Stimulated activated CD4-positive, alpha-beta T cell treated with anti-CD3 and anti-CD28 coated beads, TNF-alpha, amount 100 ng/mL, for 1 hour (primary cell): Measurements from ENCODE around the gene TAF10.
A peak's percentile ranks its signal among the peaks of the same experiment; 100 is the strongest.

Source experiments
- DNase-seq, 3 donors: peaks; one replicate each; pipeline ENCODE4 v3.0.0-alpha.2; 2020; ENCODE audit warnings: low read depth in 3 of 3, low spot score in 1 of 3

Gene TAF10

DNA sequence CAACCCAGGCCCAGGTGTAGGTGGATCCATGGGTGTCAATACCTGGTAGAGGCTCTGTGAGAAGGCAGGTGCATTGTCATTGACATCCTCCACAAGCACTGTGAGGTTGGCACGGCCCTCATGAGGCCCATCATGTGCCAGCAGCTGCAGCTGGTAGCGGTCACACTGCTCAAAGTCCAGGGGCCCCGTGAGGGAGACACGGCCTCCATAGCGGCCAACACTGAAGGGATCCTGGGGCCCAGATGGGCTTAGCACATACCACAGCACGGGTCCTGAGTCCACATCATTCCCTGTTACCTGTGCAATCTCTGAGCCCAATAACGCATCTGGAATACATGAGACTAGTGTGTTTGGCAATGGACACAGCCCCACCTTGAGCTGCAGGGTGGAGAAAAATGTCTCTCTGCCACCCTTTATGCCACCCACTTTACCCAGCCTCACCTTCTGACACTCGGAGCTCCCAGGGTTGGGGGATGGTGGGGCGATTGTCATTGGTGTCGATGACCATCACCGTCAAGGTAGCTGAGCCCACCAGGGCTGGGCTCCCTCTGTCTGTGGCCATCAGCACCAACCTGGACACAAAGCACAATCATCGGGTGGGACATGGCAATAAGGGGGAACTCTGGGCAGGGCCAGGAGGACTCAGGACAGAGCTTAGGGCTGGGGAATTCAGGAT lies 13.3 kb upstream of the TAF10 start:
- no peak for DNase-seq

DNA sequence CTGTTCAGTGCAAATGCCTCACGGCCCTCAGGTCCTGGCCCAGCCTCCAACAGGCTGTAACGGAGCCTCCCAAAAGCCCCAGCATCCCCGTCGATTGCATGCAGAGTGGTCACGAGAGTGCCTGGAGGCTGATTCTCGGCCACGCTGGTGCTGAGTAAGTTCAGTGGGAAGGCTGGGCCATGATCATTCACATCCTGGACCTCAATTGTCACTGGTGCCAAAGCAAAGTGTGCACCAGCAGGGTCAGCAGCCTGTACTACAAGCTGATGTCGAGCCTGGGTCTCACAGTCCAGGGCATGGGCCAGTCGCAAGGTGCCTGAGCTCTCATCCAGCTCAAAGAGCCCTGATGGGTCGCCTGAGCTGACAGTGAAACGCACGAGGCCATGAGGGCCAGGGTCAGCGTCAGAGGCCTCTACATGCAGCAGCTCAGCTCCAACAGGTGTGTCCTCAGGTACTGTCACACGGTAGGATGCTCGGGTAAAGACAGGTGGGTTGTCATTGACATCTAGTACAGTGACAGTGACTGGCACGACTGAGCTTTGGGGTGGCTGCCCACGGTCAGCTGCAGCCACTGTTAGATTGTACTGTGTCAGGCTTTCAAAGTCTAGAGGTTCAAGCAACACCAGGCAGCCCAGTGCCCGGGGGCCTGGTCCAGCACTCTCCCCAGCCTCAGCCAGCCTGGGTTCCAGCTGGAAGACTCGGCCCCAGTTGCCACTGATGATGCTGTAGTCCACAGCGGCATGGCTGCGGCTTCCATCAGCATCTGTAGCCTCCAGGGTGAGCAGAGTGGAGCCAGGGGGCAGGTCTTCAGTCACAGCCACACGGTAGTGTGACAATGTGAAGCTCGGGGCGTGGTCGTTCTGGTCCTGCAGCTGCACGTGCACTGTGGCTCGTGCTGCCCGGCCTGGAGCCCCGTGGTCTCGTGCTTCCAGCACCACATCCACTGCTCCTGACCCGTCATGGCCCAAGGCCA lies 11.7 kb upstream of the TAF10 start:
- DNase-seq, result no peak

DNA sequence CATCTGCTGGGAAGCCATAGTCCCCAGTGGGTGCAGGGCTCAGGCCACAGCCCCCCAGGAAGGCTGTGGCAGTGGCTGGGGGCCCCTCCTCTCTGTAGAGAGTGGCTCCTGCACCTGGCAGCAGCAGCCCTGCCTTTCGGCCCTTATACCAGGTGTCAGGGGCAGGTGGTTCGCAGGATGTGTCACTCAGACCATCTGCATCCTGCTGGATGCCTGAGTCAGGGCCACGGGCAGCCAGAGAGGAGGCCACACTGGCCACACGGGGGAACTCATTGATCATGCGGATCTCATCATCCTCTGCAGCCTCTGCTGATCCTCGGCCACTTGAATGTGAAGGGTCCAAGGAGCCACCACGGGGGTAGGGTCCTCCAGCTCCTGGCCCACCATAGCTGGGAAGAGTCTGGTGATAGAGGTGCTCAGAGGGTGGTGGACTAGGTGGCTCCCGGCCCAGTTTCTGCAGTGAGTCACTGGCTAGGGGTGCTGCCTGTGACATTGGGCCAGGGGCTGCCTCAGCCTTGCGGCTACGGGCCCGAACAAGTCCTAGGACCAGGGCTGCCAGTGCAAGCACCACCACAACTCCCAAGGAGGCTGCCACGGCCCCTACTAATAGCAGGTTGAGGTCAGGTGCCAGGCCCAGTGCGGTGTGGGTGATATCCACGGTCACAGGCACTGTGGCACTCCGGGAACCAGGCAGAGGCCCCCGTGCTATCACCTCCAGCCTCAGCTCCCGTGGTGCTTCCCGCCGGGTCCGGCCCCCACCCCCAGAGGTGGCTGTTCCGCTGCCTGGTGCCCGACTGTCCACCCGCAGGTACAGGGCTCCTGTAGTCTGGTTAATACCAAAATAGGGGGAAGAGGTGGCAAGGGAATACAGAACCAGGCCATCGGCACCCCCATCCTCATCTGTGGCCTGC lies 10.5 kb upstream of the TAF10 start:
- no peak for DNase-seq

DNA sequence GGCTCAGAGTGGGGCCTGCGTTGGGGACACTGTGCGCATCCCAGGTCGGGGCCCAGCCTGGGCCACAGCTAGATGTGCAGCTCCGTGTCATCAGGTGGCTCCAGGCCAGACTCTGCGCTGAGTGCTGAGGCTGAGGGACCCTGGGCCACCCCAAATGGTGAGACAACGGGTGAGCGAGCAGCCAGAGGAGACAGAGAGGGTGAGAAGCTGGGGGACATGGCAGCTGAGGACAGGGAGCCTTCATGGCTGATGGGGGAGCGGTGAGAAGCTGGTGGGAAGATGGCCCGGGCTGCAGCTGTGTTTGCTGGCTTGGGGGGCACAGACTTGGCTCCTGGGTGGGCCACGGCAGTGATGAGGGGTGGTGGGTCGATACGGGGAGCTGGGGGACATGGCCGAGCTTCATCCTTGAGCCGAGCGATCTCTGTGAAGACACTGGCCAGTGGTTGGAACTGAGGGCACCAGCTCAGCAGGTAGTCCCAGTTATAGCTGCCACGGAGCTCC lies 9.7 kb upstream of the TAF10 start:
- no peak for DNase-seq

DNA sequence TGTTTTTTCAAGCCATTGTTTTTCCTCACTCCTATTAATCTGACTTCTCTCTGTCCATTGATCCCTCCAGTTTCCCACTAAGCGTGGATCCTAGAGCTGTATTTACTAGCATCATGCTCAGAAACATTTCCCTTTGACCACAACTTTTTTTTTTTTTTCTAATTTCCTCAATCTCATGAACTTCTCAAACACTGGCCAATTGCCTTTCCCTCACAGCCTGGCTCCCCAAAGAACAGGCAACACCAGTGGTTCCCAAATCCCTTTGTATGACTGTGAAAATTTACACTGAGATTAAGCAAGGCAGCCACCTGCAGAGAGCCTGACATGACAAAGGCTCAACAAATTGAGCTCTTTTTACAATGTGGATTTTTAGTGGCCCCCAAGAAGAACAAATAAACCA lies 8.6 kb upstream of the TAF10 start:
- no peak for DNase-seq

DNA sequence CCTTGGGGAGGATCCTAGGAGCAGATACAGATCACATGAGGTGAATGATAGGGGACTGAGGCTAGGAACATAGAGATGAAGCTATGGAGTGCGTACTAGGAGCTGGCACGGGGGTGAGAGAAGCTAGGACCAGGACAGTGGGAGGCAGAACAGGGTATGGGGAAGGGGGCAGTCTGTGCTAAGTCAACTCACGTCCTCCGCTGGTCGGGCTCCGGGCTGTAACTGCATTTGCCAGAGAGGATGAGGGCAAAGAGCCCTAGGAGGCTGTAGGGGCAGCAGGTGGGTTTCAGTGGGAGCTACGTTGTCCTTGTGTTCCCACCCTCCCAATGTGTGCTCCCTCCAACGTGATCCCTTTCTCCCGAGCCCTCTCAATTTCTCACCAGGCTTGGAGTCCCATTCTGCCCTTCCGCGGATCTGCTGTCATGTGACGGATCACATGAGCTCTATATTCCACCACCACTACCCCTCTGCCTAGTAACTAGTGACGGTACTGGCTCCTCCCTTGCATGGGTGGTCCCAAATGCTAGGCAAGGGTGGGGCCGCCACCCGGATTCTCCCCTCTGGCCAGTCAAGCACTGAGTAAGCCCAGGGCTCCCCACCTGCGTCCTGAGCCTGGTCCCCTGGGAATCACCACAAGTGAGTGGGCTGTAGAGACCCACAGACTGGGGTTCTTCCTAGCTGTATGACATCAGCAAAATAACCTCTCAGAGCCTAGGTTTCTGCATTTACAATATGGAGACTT lies 7.2 kb upstream of the TAF10 start, which contains the start of gene TPP1:
Gene TPP1, minus strand, starts transcription at position 419 of the 742 bp plus-strand sequence. Its CDS starts 22 bp downstream, at position 397.
- peak; percentile 64 to 75 (median 68) for DNase-seq

DNA sequence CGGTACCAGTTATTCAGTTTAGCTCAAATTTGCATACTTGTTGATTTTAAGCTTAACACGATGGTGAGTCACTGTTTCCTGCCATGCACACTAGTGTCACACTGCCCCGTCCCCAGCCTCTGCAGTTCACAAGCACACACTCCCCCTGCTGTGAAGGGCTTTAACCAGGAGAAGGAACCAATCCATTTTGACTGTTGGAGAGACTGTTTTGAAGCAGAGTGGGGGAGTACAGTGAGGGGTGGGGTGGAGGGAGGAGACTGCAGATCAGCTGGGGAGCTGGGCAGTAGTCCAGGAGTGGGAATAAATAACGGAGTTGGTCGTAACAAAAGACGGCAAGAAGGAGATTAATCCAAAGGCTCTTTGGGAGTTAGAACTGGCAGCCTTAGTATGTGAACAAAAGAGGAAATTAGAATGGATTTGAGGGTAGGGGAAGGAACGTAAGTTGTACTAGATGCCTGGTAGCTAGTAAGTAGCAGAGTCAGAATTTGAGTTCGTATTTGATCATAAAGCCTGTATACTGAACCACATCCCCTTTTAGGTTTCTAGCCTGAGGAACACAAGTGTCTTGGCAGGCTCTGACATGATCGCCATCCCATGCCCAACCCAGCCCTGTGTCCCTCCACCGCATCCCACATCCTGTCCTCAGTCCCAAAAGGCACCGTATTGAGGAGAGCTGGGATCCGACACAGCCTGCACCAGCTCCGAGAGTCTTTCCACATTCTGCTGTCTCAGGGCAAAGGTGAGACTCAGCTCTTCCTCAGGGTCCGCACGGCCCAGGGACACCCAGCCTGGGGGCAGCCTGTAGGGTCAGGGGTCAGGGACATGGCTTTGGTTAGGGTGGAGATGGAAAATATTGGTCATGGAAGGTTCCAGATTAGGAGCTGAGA lies 6.3 kb upstream of the TAF10 start:
- peak; percentile 34 to 58 (median 42) for DNase-seq

DNA sequence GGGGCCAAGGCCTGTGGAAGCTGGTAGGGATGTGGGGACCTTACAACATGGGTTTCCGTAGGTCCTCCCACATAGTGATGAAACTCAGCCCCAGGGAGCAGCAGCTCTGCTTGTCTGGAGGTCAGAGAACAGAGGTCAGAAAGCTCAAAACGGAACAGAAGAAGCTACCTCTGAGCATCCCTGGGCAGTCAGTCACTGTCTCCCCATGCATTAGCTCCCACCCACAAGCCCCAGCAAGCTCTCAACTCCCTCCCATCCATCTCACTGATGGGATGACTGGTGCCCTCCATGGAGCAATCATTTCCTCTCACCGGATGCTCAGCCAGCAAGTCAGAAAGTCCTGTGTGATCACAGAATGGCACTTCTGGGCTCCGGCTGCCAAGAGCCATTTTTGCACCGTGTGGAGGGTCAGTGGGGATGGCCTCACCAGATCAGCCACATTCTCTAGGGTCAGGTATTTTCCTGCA lies 5.3 kb upstream of the TAF10 start:
- DNase-seq, result no peak

DNA sequence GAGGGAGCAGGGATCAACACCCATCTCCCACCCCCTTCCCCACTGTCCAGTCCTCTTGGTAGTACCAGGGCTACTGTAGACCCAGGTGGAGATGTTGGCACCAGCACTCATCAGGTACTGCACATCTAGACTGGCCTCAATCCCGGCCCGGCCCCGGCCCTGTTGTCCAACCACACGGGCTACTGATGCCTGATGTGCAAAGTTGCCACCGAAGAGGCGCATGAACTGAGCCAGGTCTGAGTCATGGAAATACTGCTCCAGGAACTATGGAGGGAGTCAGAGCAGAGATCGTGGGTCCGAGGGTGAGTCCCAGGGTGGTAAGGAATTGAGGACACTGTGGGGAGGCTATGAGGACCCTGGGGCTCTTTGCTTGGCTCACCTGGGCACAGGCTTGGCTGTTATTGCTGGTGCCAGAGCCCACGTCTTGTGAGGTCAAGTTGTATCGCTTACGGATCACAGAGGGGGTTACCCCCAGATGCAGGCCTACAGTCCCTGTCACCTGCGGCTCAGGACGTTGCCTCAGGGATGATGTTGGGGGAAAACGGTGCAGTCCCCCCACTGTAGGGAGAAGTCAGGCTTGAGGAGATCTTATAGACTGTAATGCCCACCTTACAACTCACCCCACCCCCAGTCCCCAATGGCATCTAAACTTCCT lies 4.7 kb upstream of the TAF10 start:
- DNase-seq, result no peak

DNA sequence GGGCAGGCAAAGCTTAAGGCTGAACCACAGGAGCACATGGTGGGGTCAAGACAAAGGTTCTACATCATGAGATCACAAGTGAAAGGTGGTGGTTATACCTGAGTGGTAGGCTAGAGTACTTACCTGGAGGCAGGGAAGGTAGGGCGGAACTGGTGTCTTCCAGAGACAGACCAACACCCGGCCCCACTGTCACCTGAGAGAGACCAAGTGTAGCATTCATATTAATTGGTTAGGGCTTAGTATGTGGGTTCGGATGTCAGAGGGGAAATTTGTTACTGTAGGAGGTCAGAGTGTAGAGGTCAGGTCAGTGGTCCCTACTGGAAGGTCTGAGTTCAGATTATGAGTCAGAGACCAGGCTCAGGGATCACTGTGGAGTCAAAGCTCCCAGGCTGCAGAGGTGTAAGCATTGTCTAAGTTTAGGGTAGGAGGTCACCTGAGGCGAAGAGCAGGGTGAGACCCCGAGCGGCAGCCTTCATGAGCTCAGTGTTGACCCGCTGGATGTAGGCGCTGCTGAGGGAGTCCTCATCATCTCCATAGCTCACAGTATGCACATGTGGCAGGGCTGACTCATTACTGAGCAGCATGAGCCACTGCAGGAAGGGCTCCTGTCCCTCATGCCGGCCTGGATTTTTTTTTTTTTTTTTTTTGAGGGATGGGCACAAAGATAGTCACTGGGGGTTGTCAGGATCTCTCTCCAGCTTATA lies 4.0 kb upstream of the TAF10 start:
- DNase-seq, result no peak

DNA sequence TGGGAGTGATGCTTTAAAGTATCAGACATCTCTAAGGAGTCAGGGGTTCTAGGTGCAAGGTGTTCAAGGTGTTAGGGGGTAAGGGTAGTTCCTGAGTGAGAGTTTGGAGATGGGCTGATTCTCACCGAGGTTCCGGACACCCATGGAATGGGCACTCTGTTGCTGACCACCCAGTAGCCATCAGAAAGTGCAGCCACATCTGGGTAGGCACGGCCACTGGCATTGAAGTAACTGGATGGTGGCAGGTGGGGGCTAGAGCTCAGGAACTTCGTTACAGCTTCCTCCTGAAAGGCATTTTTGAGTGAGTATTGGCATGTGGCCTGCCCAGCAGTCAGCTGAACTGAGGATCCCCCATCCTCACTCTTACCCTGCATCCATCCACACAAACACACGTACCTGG lies 3.0 kb upstream of the TAF10 start:
- DNase-seq, result no peak

DNA sequence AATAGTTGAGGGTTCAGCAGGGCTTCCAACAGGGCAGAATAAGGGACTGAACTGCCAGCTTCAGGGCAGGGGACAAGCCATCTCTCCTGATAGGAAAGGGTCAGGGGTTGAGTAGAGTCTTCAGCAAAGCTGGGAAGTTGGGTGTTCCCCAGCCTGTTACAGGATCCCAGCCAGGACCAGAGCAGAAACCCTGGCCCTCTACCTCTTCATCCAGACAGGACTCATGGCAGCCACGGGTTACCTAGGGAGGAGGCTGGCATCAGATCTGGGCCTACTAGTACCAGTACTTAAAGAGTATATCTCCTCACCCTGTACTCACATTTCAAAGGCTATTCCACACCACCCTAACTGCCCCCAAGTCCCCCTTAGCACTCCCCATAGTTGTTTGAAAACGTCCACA lies 2.4 kb upstream of the TAF10 start:
- no peak for DNase-seq

DNA sequence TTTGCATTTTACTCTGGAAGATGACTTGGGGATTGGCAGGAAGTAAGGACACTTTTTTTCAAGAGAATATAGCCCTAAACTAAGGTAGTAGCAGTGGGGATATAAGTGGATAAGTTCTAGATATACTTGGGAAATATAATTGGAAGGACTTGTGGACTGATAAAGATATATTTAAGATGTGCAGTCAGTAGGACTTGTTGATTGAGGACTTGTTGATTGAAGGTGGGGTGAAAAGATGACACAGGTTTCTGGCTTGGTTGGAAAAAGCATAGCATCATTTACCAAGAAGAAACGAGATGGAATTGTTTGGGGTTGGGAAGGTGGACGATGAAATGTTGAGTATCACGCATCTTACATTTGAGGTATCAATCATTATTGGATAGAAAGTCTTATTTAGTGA lies 1.5 kb upstream of the TAF10 start:
- DNase-seq, result no peak

DNA sequence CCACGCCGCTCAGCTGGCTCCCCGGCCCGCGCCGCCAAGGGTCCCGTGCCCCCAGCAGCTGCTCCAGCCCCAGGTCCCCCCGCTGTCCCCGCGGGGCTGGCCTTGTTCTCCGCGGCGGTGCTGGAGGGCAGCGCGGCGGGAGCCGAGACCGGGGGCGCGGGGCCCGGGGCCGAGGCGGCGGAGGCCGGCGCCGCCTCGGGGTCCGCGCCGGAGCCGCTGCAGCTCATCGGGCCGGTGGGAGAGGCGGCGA lies 128 bp downstream of the TAF10 start:
- DNase-seq, result no peak

DNA sequence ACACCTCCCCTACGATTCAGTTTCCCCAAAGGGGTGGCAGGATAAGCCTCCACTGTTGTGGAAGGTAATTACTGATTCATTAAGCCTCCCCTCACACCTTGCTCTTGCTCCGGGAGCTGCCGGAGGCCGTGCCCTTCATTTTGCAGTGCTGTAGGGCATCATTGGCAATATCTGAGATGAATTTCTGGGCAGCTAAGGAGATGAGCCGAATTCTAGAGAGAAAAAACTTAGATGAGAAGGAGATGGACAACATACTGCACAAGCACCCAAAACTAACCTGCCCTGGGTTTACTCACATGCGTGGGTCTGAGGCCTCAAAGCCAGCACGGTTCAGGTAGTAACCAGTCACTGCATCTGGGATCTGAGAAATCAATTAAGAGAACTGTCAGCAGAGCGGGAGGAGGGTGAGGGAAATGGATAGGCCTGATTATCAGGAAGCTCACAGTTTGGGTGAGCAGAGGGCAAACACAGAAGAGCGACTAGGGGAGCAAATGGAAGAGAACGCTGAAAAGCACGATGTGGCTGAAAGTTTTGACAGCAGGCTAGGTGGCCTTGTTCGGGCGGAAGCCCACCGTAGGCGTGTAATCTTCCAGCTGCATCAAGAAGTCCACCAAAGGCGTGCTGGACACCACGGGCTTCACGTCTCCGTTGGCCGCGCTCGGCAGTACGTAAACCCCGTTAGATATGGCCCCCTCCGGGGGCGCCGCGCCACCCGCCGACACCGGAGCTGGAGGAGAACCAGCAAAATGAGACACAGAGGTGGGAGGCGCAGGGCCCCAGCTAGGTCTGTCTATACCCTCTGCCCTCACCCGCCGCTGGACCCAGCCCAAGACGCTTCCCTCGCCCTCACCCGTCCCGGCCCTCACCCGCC lies 689 bp downstream of the TAF10 start:
- DNase-seq, result no peak

DNA sequence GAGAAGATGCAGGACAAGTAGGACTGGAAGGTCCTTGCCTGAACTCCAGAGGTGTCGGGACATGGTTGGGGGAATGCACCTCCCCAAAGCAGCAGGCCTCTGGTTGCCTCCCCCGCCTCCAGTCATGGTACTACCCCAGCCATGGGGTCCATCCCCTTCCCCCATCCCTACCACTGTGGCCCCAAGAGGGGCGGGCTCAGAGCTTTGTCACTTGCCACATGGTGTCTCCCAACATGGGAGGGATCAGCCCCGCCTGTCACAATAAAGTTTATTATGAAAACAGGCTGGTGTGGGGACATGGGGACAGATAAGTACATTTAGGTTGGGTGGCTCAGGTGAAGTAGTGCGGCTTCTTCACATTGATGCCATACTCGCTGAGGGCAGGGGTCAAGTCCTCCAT lies 1.4 kb downstream of the TAF10 start:
- no peak for DNase-seq

DNA sequence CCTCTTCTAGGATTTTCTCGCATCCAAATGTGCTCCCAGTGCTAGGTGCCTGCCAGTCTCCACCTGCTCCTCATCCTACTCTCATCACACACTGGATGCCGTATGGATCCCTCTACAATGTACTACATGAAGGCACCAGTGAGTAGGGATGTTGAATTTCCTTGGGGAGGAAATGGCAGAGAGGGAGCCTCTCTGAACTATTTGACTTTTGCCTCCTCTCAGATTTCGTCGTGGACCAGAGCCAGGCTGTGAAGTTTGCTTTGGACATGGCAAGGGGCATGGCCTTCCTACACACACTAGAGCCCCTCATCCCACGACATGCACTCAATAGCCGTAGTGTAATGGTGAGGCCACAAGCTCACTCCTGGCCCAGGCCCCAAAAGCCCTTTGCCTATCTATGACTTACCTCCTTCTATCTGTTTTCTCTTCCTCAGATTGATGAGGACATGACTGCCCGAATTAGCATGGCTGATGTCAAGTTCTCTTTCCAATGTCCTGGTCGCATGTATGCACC lies 2.5 kb downstream of the TAF10 start:
- no peak for DNase-seq
